OCI-M2 (cell line): Measurements from ENCODE around the gene PDXK.
A peak's percentile ranks its signal among the peaks of the same experiment; 100 is the strongest.

ENCODE experiments used
- DNase-seq: peaks from one replicate; lab custom pipeline; 2025; ENCODE audit not compliant: unreplicated experiment; lab: John Stamatoyannopoulos, UW

Gene PDXK

GRCh38 chr21:43723648-43724047 lies 4.7 kb downstream of the PDXK start:
- DNase-seq, result no peak

- no peak for DNase-seq
These were observed 8.0 kb downstream of the PDXK start for GRCh38 chr21:43726686-43727518.

- DNase-seq, result no peak
These were observed 8.7 kb downstream of the PDXK start for GRCh38 chr21:43727519-43728153.

GRCh38 chr21:43728154-43728466 lies 9.2 kb downstream of the PDXK start:
- DNase-seq, result no peak

GRCh38 chr21:43728467-43729390 lies 9.8 kb downstream of the PDXK start:
- peak; percentile 100 for DNase-seq

- DNase-seq, result no peak
These were observed 12.5 kb downstream of the PDXK start for GRCh38 chr21:43731476-43731875.

- no peak for DNase-seq
These were observed 13.2 kb downstream of the PDXK start for GRCh38 chr21:43731891-43732711.

- no peak for DNase-seq
These were observed 14.1 kb downstream of the PDXK start for GRCh38 chr21:43733060-43733459.

- DNase-seq, result no peak
These were observed 14.7 kb downstream of the PDXK start for GRCh38 chr21:43733529-43734071.

- DNase-seq, result no peak
These were observed 15.4 kb downstream of the PDXK start for GRCh38 chr21:43734131-43734927.

- no peak for DNase-seq
These were observed 15.9 kb downstream of the PDXK start for GRCh38 chr21:43734928-43735229.

GRCh38 chr21:43735236-43736091 lies 16.5 kb downstream of the PDXK start:
- no peak for DNase-seq

GRCh38 chr21:43736224-43736883 lies 17.4 kb downstream of the PDXK start:
- DNase-seq, result no peak

GRCh38 chr21:43737158-43737950 lies 18.4 kb downstream of the PDXK start:
- no peak for DNase-seq

GRCh38 chr21:43739621-43740435 lies 20.9 kb downstream of the PDXK start:
- no peak for DNase-seq

GRCh38 chr21:43740497-43741156 lies 21.7 kb downstream of the PDXK start:
- no peak for DNase-seq
